Bronchial epithelial cell (primary cell): ENCODE results near the gene CLN3. TPM values are rescaled to one million over a fixed set of nuclear protein-coding genes. Genes with fewer than 3 reads are reported as not detected.
"Not testable (repeated sequence)": the region's sequence is repeated elsewhere in the genome, so short reads cannot be mapped to it uniquely, and the experiment has no call there.

Experiments used
- DNase-seq: peaks from one replicate; pipeline ENCODE4 v3.0.0-alpha.2; 2010; ENCODE audit warnings: low read depth
- FAIRE-seq: peaks from 2 replicates; lab custom pipeline; 2011; peaks lifted over from hg19 to GRCh38; lab: Jason Lieb, UNC
- H3K27me3 ChIP-seq: 2 replicates; pipeline ENCODE4 v1.5.1; 2011; ENCODE audit warnings: low read length; ENCODE audit not compliant: control insufficient read depth, insufficient read depth
- H3K36me3 ChIP-seq: 2 replicates; pipeline ENCODE4 v1.5.1; 2011; ENCODE audit warnings: low read length; ENCODE audit not compliant: control insufficient read depth, insufficient read depth
- H3K4me3 ChIP-seq: 2 replicates; pipeline ENCODE4 v1.5.1; 2011; ENCODE audit warnings: mild to moderate bottlenecking, low read depth, low read length, control low read depth
- total RNA-seq: library from RNA; depleted of rRNA; stranded (reverse); fragments of >200 nt; gene quantifications from 2 replicates; pipeline ENCODE4 v1.2.1, GENCODE V29; 2014
- TF ChIP-seq, protein P1 (sequence below): IDR thresholded peaks from 2 replicates; pipeline ENCODE4 v1.5.1; 2011; ENCODE audit warnings: mild to moderate bottlenecking, moderate library complexity, low read length, control low read depth, inconsistent platforms; ENCODE audit not compliant: insufficient read depth, severe bottlenecking

CLN3 gene
- total RNA-seq, 1 donor from 2014 or later: 9.5 TPM

DNA sequence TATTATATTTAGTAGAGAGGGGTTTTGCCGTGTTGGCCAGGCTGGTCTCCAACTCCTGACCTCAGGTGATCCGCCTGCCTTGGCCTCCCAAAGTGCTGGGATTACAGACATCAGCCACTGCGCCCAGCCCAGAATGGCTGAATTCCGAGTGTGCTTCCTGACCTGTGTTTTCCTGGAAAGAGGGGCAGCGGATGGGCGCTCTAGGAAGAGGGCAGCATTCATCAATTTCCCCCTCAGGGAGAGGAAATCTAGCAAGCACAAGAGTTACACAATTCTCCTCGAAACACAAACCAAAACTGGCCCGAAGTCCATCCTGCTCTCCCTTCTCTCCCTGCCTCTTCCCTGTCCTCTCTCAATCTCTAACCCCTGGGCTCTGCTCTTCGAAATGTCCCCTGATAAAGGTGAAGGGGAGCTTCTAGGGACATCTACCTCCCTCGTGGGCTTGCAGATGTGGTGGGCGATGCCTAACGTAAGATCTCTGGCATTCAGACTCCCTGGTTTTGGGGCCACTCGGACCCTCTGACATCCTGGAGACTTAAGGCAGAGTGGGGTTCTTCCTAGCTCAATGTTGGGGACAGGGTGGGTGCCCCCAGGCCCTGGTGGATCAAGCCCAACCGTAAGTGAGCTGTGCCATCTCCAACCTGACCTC lies 13.7 kb upstream of the CLN3 start:
- DNase-seq (no peak), FAIRE-seq (no peak)
- TF ChIP-seq, protein P1, sequence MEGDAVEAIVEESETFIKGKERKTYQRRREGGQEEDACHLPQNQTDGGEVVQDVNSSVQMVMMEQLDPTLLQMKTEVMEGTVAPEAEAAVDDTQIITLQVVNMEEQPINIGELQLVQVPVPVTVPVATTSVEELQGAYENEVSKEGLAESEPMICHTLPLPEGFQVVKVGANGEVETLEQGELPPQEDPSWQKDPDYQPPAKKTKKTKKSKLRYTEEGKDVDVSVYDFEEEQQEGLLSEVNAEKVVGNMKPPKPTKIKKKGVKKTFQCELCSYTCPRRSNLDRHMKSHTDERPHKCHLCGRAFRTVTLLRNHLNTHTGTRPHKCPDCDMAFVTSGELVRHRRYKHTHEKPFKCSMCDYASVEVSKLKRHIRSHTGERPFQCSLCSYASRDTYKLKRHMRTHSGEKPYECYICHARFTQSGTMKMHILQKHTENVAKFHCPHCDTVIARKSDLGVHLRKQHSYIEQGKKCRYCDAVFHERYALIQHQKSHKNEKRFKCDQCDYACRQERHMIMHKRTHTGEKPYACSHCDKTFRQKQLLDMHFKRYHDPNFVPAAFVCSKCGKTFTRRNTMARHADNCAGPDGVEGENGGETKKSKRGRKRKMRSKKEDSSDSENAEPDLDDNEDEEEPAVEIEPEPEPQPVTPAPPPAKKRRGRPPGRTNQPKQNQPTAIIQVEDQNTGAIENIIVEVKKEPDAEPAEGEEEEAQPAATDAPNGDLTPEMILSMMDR: no peak
- no peak overlapping the region for H3K4me3 ChIP-seq
- no peaks in the 10 kb centered on the region for H3K36me3 ChIP-seq
- H3K27me3 ChIP-seq: peaks cover 5% of the 10 kb centered on the region

DNA sequence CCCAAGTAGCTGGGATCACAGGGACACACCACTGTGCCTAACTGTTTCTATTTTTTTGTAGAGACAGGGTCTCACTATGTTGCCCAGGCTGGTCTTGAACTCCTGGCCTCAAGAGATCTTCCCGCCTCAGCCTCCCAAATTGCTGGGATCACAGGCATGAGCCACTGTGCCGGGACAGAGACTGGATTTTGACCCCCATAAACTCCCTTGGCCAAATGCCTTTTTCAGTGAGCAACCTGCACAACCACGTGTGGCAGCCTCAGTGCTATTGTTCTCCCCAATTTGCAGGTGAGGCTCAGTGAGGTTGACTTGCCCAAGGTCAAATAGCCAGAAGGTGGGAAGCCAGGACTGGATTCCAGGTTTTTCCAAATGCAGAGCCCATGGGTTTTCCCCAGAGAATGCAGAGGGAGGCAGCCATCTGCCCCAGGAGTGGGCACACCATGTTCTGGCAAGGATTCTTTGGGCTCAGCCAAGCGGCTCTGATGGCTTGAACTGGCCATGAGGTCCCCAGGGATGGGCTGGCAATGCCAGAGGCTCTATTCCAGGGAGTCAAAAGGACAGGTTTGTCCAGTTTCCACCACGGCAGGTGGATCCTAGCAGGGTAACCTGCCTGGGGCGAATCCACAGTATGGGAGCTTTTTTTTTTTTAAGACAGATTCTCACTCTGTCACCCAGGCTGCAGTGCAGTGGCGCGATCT lies 13.0 kb upstream of the CLN3 start:
- Histone ChIP-seq H3K4me3 (no peak overlapping the region), H3K27me3 (peaks cover 5% of the 10 kb centered on the region), H3K36me3 (no peaks in the 10 kb centered on the region)
- TF ChIP-seq, protein P1: no peak
- FAIRE-seq: no peak
- DNase-seq: no peak

DNA sequence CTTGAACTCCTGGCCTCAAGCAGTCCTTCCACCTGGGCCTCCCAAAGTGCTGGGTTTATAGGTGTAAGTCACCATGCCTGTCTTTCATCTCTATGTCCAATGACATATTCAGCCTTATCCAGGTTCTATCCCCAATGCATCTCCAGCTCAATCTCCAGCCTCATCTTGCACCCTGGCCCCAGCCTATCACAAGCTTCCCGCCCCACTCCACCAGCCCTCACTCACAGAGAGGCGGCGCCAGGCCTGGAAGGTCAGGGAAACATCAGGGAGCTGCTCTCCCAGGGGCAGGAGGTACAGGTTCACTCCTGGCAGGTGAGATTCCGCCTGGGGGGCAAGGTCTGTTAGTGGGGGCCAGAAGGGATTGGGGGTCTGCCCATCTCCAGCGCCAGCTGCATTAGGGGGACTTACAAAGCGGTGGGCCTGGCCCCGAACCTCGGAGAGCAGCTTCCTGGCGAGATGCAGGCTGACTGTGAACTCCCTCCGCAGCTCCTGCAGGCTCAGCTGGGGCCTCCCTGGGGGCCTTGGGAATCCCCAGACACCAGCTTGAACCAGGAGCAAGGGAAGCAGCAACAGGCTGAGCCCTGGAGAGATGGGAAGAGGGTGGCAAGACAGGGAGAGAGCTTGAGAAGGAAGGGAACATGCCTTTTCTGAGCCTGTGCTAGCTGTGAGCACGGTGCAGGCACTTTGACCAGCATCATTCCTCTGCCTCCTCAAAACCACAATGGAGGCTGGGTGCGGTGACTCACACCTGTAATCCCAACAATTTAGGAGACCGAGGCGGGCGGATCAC lies 11.8 kb upstream of the CLN3 start:
- no peak for FAIRE-seq

DNA sequence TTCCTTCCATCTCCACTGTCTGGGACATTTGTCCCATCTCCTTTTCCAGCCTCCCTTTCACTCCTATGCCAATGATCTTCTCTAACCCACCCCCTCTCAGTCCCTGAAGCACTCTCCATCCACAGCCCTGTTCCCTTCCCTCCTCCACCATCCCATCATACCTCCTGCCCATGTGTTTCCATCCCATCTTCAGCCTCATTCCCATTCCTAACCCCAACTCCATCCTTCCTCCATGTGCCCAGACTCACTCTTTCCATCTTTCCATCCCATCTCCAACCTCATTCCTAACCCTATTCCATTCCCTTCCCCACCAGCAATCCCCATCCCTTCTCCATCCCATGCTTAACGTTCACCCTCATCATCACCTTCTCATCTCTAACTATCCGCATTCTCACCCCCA lies 10.4 kb upstream of the CLN3 start:
- Histone ChIP-seq H3K36me3 (no peaks in the 10 kb centered on the region), H3K4me3 (no peak overlapping the region), H3K27me3 (peaks cover 3% of the 10 kb centered on the region)
- TF ChIP-seq, protein P1: no peak
- FAIRE-seq (no peak), DNase-seq (no peak)

More for the DNA sequence above, 11.8 kb upstream of the CLN3 start:
- H3K36me3 ChIP-seq: no peaks in the 10 kb centered on the region
- TF ChIP-seq, protein P1: no peak
- DNase-seq: no peak
- no peak overlapping the region for H3K4me3 ChIP-seq
- H3K27me3 ChIP-seq: peaks cover 5% of the 10 kb centered on the region

DNA sequence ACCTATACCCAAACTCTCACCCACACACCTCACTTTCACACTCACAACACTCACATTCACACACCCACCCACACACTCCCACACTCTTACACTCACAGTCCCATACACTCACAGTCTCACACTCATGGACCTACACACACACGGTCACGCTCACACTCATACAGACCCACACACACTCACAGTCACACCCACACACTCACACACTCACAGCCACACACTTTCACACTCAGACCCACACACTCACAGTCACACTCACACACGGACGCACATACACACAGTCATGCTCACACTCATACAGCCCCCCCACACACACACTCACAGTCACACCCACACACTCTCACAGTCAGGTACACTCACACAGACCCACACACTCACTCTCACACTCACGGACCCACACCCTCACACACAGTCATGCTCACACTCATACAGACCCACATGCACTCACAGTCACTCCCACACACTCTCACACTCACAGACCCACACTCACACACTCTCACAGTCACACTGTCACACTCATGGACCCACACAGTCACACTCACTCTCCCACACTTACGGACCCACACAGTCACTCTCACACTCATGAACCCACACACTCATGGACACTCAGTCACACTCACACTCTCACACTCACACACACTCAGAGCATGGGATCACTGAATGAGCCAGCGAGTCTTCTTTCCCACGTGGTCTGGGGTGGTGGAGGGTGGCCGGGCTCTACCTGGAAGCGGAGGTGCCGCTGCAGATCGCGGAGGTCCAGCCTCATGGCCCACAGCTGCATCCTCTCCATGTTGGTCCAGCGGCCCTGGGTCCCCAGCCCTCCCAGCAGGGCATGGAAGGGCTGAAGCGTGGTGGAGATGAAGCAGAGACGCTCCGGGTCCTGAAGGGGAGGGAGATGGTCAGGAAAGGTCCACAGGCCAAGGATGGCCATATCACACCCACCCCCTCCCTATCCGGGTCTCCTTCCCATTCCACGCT lies 9.7 kb upstream of the CLN3 start:
- FAIRE-seq: peak; percentile 98
- Histone ChIP-seq H3K36me3 (no peaks in the 10 kb centered on the region), H3K4me3 (no peak overlapping the region), H3K27me3 (peaks cover 2% of the 10 kb centered on the region)
- no peak for DNase-seq
- TF ChIP-seq, protein P1: no peak

DNA sequence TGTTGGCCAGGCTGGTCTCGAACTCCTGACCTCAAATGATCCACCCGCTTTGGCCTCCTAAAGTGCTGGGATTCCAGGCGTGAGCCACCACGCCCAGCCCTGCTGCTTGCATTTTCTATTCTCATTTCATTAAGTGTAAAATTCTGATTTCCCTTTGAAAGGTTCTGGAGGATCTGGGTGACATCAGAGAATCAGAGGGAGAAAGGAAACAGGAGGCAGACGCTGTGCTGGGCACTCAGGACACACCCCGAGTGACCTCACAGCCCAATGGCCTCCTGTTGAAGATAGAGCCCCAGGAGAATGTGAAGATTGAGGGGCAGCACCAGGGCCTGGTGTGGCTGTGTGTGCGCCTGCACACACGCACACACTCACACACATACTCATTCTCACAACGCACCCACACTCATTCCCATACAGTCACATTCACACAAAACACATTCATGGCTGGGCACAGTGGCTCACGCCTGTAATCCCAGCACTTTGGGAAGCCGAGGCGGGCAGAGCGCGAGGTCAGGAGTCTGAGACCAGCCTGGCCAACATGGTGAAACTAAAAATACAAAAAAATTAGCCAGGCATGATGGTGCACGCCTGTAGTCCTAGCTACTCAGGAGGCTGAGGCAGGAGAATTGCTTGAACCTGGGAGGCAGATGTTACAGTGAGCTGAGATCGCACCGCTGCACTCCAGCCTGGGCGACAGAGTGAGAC lies 8.8 kb upstream of the CLN3 start:
- H3K4me3 ChIP-seq, DNase-seq, FAIRE-seq, H3K36me3 ChIP-seq, H3K27me3 ChIP-seq: not testable (repeated sequence)
